Renal cortex interstitium (tissue), 11 donors: ENCODE results near the gene MVK. TPM values are rescaled to one million over a fixed set of nuclear protein-coding genes. Genes with fewer than 3 reads are reported as not detected.

ENCODE experiments used
- DNase-seq, 11 donors: peaks; one replicate each; pipeline ENCODE4 v3.0.0-alpha.2; 2013; ENCODE audit warnings: low read depth in 9 of 11, low spot score in 4 of 11; ENCODE audit errors: extremely low read depth in 1 of 11
- polyA plus RNA-seq, 3 donors: library from polyadenylated mRNA; unstranded; fragments of 120-200 nt; gene quantifications; one replicate each; pipeline ENCODE4 v1.2.1, GENCODE V29; 2013; ENCODE audit not compliant: insufficient read length in 3 of 3

The MVK gene
- polyA plus RNA-seq, 3 donors, result 16.3 to 23.9 (median 19.3) TPM

- no peak for DNase-seq
These were observed 32.8 kb upstream of the MVK start for GRCh38 chr12:109540526-109541412.

- DNase-seq, result no peak
These were observed 32.2 kb upstream of the MVK start for GRCh38 chr12:109541413-109541726.

- no peak for DNase-seq
These were observed 31.6 kb upstream of the MVK start for GRCh38 chr12:109542014-109542413.

GRCh38 chr12:109542876-109543275 is 30.7 kb upstream of the MVK start:
- no peak for DNase-seq

- DNase-seq, result no peak
These were observed 28.6 kb upstream of the MVK start for GRCh38 chr12:109544955-109545531.

GRCh38 chr12:109545826-109546225 is 27.8 kb upstream of the MVK start:
- DNase-seq, result no peak

GRCh38 chr12:109547286-109547685 is 26.3 kb upstream of the MVK start:
- no peak for DNase-seq

GRCh38 chr12:109548258-109548657 is 25.3 kb upstream of the MVK start:
- DNase-seq, result no peak

- DNase-seq, result peak in 3 of 11 donors; percentile 31 to 56 (median 33)
These were observed 23.9 kb upstream of the MVK start for GRCh38 chr12:109549613-109550270.

- DNase-seq, result no peak
These were observed 23.3 kb upstream of the MVK start for GRCh38 chr12:109550281-109550680.

GRCh38 chr12:109551108-109551507 is 22.5 kb upstream of the MVK start:
- no peak for DNase-seq

- DNase-seq, result no peak
These were observed 20.6 kb upstream of the MVK start for GRCh38 chr12:109552971-109553370.

GRCh38 chr12:109553483-109553882 is 20.1 kb upstream of the MVK start:
- DNase-seq, result no peak

GRCh38 chr12:109553906-109554500 is 19.6 kb upstream of the MVK start:
- DNase-seq, result no peak

- DNase-seq, result no peak
These were observed 18.8 kb upstream of the MVK start for GRCh38 chr12:109554761-109555160.

GRCh38 chr12:109555431-109556315 is 17.9 kb upstream of the MVK start:
- no peak for DNase-seq

- DNase-seq, result no peak
These were observed 16.4 kb upstream of the MVK start for GRCh38 chr12:109557200-109557599.

GRCh38 chr12:109557805-109558204 is 15.8 kb upstream of the MVK start:
- DNase-seq, result no peak
